Nucleus accumbens (tissue), 56 donors: Measurements from ENCODE around the gene ARSI.

Source experiments
- DNase-seq, 56 donors: peaks; one replicate each; lab custom pipeline; 2025; lab: John Stamatoyannopoulos, UW

ARSI gene

GRCh38 chr5:150295741-150296486, 6.8 kb downstream of the ARSI start:
- DNase-seq = peak in 24 of 56 donors; percentile 24 to 77 (median 49)

DNA sequence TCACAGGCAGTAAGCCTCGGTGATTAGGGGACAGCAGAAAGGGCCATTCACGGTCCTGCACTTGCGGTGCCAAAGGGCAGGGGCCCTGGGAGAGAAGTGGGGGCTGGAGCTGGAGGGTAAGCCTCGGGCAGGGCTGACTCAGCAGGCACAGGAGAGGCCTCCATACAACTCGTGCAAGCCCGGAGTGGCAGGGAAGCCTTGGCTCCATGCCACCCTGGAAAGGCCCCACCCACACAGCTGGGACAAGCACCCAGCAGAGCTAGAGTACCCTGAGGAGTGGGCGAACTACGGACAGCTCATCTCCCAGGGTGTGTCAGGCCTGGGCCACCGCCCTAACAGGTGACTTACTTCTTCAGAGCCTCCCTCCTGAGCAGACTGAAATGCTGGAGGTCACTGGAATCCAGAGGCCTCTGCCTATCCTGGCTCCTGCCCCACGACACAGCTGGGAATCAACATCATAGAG, 7.5 kb downstream of the ARSI start:
- DNase-seq = peak in 5 of 56 donors; percentile 29 to 49 (median 41)

GRCh38 chr5:150294551-150295071, 8.1 kb downstream of the ARSI start:
- DNase-seq = no peak

DNA sequence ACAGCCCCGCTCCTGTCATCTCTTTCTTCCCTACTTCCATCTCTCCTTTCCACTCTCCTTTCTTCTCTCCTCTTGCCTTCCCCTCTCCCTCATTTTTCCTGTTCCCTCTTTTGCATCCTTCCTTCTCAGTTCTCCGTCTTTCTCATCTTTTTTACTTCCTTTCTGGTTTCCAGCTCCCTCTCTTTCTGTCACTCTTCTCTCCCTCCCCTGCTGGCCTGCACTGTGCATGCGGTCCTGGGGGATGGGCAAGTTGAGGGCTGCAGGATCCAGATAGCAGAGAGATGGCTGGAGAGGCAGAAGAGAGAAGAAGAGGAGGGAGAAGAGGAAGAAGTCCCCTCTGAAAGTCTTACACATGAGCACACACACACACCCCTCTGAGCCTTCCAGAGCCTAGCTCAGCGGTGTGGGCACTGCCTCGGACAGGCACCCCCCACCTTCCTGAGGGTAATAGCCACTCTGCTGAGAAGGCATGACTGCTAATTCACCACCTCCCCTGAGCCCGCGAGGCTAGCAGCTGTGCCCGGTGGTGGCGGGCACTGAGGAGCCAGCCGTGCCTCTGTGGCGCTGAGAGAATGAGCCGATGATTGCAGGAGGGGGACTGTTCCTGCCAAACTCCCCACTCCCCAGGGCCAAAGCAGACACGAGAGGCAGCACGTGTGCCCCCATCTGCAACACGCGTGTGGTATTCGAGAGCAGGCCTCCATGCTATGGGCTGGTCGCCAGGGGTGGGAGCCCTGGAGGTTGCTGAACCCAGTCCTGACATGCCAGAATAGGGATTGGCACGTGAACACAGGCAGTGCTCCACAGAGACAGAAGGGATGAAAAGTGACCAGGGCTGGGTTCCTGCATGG, 9.4 kb downstream of the ARSI start:
- DNase-seq = no peak

DNA sequence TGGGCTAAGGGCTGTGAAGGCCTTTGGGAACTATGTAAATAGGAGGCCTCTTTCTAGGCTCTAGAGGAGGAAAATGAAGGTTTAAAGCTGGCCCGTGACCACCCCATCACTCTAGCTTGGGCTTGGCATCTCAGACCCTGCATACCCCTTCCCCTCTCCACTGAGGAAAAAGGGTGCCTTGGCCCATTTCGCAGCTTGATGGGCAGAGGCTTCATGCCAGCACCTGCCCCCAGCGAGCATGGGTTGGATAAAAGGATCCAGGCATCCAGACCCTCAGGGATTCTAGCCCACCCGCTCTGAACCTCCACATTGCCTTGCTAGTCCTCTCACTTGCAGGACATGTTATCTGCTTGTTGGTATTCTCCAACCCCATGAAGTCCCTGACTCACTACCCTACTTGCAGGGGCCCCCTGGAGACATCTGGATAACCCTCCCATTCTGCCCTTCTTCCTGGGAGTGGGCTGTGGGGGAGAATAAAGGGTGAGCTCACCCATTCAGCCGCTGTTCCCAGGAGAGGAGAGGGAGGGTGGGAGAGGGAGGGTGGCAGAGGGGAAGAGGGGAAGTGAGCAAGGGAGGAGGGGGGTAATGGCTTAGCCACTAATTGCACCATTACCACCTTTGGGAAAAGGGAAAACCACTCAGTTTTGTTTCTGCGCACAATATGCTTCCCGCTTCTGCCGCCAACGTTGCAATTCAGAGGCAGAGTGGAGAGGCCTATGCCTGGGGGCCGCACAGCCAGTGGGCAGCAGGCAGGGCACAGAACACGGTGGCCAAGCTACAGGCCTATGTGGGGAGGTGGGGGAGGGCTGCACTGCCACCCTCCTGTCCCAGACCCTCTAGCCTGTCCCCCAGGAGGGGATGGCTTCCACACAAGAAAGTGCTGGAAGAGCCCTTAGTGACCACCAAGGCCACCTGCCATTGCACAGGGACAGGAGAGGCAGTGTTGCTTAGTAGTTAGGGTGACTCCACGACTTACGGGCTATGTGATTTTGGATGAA, 11.0 kb downstream of the ARSI start:
- DNase-seq = no peak

GRCh38 chr5:150289551-150290390, 12.9 kb downstream of the ARSI start, which contains the start of gene CAMK2A:
Gene CAMK2A (minus strand): TSS chr5:150289773. CDS start chr5:150289625, 148 bp downstream.
- DNase-seq = peak in 45 of 56 donors; percentile 10 to 90 (median 73)

DNA sequence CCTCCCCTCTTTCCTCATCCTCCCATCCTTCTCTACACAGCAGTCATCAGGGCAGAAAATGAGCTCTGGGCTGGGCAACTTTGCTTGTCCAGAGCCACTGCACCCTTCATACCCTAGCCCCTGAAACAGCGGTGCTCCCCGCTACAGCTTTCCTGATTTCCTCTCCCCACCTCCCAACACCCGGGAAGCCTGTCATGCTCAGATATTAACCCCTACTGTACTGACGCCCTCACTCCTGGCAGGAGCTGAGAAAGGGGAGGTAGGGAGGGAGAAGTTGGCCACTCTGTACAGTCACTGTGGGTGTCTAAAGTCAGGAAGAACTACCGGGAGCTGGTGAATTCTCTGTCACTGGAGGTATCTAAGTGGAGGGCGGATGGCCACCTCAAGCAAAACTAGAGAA, 13.9 kb downstream of the ARSI start:
- peak in 1 of 56 donors; percentile 10 for DNase-seq

DNA sequence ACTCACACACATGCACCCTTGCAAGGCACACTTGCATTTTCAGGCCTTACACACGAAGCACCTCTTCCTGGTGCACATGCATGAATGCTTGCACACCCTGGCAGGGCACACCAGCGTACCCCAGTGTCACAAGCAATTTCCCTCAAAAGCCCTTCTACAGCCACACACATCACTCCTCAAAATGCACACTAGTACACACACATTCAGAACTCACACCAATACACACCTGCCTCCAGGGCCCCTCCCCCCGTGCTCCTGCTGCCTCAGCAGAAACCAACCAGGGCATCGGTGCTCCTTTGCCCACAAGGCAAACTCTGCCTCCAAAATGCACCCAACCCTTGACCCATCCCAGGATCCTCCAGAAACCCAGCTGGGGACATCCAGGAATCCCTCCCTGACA, 14.3 kb downstream of the ARSI start:
- DNase-seq = no peak

- DNase-seq = no peak
These were observed 15.9 kb downstream of the ARSI start for GRCh38 chr5:150286820-150287219.

- no peak for DNase-seq
These were observed 17.6 kb downstream of the ARSI start for GRCh38 chr5:150285114-150285513.

DNA sequence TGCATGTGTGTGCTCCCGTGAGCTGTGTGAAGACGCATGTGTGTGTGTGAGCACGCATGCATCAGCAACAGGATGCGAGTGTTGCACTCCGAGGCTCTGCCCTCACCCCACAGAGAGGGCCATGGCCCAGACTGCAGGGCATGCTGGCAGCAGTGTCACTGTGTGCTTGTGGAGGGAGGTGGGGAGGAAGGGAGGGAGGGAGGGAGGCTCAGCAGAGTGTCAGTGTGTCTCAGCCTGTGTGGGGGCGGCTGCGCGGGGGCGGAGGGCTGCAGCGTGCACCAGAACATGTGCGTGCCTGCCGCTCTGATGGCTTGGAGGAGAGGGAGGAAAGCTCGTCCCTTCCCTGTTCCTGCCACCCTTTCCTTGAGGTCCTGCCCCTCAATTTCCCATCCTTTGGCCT, 18.4 kb downstream of the ARSI start:
- peak in 35 of 56 donors; percentile 18 to 85 (median 52) for DNase-seq

- DNase-seq = no peak
These were observed 18.8 kb downstream of the ARSI start for GRCh38 chr5:150283904-150284303.

DNA sequence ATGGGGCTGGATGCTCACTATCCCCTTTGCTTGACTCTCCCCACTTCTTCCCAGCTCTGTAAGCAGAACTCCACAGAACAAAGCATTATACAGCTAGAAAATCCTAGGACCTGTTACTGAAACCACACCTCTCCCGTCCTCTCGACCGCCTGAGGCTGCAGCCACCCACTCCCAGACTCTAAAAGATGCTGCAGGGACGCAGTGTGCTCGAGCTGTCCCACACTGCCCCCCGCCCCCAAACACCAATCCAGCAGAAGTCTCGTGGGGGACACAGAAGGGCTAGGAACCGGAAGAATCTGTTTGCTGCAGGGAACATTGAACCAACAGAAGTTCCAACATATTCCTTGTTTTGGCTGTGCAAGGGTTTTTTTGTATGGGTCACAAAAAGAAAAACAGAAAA, 20.7 kb downstream of the ARSI start:
- no peak for DNase-seq

DNA sequence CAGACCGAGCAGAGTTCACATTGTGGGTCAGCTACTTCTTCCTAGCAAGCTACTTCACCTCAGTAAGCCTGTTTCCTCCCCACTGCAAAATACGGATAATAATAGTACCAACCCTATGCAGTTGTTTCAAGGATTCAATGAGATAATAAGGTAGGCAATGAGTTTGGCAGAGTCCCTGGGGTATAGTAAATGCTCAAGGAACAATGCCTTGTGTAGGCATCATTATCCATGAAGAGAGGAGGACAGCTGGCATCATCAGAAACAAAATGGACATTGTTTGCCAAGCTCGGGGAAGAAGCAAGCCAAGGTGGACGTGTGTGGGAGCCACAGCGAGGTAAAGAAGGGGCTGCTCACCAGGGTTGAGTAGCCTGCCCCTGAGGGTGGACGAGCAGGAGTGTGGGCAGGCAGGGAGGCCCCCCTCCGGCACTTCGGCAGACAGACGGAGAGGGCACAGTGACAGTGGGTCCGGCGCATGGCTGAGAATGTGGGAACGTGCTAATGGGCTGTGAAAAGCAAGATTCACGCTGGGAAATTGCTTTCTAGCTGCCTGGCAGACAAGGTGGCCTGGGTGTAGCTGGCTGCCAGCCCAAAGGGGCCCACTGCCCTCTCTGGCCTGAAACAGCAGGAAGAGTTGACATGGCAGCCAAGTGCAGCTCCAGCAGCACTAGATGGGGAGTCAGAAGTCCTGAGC, 23.2 kb downstream of the ARSI start:
- DNase-seq = no peak

GRCh38 chr5:150278916-150279315, 23.8 kb downstream of the ARSI start:
- DNase-seq = no peak

DNA sequence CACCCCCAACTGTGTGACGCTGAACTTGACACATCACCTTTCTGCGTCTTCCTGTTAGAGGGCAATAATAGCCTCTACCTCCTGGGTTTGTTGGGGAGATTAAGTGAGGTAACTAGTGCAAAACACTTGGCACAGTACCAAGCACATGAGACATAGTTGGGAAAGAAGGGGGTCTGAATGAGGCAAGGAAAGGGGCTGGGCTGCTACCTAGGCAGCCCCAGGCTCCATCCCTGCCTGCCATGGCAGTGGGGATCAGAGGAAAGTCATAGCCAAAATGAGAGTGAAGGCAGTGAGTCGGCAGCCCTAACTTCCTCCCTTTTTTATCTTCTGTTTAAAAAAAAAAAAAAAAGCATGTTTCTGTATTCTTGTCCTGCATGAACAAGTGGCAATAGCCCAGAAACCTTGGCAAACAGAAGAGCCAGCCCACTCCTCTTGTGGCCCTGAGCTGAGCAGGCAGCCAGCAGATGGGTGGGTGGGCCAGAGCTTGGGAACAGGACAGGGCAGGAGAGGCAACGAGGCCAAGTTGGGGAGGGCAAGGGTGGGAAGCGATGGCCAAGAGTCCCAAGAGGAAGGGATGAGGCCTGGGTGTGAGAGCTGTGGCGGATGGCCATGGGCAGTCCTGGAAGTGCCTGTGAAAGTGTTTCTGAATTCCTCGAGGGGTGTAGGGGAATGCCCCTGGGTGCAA, 24.5 kb downstream of the ARSI start:
- peak in 2 of 56 donors; percentile 16 to 29 for DNase-seq

DNA sequence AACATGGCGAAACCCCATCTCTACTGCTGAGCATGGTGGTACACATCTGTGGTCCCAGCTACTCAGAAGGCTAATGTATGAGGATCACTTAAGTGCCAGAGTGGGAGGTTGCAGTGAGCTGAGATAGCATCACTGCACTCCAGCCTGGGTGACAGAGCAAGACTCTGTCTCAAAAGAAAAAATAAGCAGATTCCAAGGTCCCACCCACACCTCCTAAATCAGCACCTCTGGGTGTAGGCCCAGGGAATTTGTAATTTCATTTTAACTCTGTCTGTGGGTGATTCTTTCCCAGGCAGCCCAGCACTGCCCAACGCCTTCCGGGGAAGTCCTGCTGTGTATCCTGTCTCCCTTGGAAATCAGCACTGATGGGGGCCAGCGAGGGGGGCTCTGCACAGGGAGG, 25.7 kb downstream of the ARSI start:
- peak in 1 of 56 donors; percentile 12 for DNase-seq

DNA sequence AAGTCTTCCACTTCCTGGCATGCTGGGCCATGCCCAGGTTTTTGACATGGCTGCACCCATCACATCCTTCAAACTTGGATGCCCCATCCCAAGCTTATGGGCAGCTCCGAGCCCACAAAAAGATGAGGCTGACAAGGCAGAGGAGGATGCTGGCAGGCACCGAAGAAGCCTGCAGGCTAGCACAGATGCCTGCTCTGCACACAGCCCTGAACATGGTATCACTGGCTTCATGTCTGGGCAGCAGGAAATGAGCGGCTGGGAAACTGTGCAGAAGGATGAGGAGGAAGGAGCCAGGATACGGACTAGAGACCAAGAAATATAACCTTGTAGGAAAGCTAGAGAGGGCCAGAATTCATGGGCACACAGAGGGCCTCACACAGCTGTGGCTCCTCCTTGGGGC, 27.9 kb downstream of the ARSI start:
- DNase-seq = no peak
